ENCODE measurements around the gene ATP1B3.
"Not testable (repeated sequence)": the region's sequence is repeated elsewhere in the genome, so short reads cannot be mapped to it uniquely, and the experiment has no call there.

ATP1B3 gene

DNA sequence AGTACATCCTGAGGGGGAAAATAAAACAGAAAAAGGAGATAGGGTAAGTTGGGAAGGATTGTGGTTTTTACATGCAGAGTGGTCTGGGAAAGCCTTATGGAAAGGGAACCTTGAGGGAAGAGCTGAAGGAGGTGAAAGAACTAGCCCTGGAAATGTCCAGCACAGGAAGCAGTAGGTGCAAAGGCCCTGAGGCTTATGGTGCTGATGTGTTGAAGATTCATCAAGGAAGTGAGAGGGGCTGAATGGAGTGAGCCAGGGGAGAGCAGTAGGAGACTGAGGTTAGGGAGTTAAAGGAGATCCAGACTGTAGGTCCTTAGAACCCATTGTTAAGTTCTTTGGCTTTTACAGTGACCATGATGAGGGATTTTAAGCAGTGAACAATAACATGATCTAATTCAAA, 33.0 kb downstream of the ATP1B3 start:
- no peak for DNase-seq (ENCODE audit: low spot score)

DNA sequence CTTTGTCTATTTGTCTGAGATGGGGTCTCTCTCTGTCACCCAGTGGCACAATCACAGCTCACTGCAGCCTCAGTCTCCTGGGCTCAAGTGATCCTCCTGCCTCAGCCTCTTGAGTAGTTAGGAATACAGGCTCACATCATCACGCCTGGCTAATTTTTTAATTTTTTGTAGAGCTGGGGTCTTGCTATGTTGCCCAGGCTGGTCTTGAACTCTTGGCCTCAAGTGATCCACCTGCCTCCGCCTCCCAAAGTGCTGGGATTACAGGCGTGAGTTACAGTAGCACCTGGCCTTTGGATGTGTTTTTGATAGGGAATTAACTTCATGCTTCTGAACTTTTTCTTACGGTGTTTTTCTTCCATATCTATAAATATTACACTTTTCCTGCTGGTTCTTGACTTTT, 33.5 kb downstream of the ATP1B3 start:
- DNase-seq (ENCODE audit: low spot score), result not testable (repeated sequence)

DNA sequence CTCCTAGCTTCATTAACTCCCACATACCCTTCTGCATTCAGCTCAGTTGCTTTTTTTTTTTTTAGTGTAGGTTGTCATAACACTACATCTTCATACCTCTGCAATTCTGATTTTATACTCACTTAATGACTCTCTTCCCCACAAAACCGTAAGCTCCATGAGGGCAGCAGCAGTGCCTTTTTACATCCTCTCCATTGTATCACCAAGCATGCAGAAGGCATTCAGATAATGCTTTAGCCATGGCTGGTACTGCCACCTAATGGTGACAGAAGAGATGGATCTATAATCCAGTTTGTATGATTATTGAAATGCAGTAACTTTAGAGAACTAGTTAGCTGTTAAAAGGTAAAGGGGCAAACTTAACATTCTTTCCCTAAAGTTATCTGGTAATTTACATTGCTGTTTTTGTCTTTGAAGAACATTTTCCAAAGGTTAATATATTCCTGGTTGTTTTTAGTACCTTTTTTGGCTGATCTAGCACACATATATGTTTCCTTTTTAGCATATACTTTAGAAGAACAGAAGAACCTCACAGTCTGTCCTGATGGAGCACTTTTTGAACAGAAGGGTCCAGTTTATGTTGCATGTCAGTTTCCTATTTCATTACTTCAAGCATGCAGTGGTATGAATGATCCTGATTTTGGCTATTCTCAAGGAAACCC, 36.8 kb downstream of the ATP1B3 start:
- DNase-seq (ENCODE audit: low spot score), result peak; percentile 61

GRCh38 chr3:141914311-141914710, 37.9 kb downstream of the ATP1B3 start:
- no peak for DNase-seq (ENCODE audit: low spot score)

DNA sequence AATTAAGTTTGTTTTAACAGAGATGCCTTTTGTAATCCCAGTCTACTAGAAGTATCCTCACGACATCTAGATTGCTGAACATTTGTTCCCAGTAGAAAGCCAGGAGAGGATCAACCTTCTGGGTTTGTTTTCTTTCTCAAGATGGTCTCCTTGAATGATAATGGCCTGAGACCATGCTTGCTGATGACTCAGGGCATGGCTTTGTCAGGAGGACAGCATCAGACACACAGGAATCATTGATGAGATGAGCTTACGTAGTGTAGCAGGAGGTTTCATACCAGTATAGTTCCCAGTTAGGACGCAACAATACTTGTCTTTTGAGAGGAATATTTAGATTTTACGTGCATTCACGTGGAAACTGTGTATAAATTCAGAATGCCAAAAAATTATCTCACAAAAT, 38.6 kb downstream of the ATP1B3 start:
- DNase-seq (ENCODE audit: low spot score), result no peak

DNA sequence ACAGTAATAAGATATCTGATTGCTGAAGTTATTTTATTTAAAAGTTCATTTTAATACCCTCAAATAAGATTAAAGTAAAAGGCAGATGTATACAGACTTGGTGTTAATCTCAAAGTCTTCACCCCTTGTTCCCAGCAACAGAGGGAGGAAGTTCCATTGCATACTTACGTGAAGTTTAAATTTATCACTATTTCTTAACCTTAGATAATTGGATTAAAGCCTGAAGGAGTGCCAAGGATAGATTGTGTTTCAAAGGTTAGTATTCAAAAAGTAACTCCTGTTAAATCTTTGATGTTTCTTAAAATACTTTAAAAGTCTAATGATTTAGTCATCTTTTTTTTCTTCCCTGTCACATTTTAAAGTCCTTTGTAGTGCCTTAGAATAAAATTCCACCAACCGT, 39.3 kb downstream of the ATP1B3 start:
- DNase-seq (ENCODE audit: low spot score), result no peak

- DNase-seq (ENCODE audit: low spot score), result no peak
These were observed 44.3 kb downstream of the ATP1B3 start for GRCh38 chr3:141920701-141921100.

- DNase-seq (ENCODE audit: low spot score), result no peak
These were observed 44.9 kb downstream of the ATP1B3 start for GRCh38 chr3:141921316-141921715.

DNA sequence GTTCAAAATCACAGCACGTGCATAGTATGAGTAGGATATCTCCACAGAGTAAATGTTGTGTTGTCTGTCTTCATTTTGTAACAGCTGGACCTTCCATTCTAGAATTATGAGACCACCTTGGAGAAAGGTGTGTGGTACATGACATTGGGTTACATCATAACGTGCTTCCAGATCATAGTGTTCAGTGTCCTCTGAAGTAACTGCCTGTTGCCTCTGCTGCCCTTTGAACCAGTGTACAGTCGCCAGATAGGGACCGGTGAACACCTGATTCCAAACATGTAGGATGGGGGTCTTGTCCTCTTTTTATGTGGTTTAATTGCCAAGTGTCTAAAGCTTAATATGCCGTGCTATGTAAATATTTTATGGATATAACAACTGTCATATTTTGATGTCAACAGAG, 49.2 kb downstream of the ATP1B3 start:
- not testable (repeated sequence) for DNase-seq (ENCODE audit: low spot score)

- no peak for DNase-seq (ENCODE audit: low spot score)
These were observed 50.5 kb downstream of the ATP1B3 start for GRCh38 chr3:141926929-141927328.

GRCh38 chr3:141928631-141929270, 52.3 kb downstream of the ATP1B3 start:
- DNase-seq (ENCODE audit: low spot score), result no peak

GRCh38 chr3:141929341-141929995, 53.0 kb downstream of the ATP1B3 start:
- DNase-seq (ENCODE audit: low spot score), result no peak

DNA sequence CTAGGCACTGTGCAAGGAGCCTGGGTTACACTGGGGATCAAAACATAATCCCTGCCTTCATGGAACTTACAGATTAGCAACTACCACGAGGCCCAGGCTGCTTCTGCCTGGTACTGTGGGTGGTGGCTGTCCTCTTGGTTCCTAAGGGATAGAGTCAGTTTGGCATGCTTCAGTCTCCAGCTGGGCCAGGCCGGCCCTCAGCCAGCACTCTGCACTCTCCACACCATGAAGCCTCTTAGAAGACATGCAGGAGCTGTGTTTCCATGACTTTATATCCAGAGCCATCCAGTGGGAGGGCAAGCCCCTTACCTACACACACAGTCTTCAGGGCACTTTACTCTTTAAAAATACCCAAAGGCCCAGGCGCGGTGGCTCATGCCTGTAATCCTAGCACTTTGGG, 54.4 kb downstream of the ATP1B3 start:
- DNase-seq (ENCODE audit: low spot score), result no peak

DNA sequence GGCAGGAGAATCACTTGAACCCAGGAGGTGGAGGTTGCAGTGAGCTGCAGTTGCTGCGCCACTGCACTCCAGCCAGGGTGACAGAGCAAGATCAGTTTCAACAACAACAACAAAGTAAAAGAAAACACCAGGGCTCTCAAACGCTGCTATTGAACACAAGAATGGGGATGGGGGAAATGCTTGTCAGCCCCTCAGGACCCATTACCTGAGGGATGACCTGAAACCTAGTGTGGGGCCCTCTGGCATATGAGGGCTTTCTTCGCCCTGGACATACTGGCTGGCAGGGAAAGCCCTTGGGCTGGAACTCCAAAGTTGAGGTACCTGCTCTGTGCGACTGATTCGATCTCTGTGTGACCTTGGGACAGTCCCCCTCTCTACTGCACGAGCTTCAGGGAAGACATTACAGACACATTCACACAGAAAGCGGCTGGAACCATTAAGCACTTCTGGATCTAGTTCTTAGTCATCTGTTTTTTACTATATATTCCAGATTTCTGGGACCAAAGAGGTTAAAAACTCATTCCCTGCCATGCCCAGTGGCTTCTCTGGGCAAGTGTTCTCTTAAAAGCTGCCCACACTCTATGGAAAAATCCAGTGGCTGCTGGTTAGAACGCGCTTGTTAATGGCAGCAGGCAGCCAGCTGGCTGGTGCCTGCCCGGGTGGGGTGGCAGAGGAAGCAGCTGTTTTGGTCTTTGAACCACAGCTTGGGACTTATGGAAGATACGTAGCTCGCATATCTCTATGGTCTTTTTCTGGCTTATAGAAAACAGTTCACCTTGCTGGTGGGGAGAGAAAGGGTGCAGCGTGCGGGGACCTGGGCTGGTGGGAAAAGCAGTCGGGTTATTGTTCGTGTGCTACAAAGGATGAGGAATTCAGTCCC, 57.2 kb downstream of the ATP1B3 start:
- no peak for DNase-seq (ENCODE audit: low spot score)

DNA sequence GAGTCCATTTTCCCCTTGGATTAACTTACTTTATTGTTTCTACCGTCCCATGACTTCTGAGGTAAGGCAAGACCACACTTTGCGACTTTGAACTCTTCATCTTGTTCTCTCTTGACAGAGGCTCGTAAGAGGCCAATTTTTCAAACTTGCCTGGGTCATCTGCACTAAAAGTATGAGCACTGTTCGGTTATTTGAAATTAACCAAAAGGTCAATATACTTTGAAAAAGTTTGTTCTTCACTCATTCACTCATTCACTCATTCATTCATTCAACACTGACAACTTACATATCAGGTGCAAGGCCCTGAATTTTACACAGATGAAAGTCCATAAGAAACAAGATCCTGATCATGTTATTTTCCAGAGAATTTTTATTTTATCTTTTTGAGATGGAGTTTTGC, 57.9 kb downstream of the ATP1B3 start:
- DNase-seq (ENCODE audit: low spot score), result no peak

GRCh38 chr3:141938011-141938500, 61.6 kb downstream of the ATP1B3 start:
- DNase-seq (ENCODE audit: low spot score), result no peak

GRCh38 chr3:141939759-141940158, 63.3 kb downstream of the ATP1B3 start:
- no peak for DNase-seq (ENCODE audit: low spot score)

DNA sequence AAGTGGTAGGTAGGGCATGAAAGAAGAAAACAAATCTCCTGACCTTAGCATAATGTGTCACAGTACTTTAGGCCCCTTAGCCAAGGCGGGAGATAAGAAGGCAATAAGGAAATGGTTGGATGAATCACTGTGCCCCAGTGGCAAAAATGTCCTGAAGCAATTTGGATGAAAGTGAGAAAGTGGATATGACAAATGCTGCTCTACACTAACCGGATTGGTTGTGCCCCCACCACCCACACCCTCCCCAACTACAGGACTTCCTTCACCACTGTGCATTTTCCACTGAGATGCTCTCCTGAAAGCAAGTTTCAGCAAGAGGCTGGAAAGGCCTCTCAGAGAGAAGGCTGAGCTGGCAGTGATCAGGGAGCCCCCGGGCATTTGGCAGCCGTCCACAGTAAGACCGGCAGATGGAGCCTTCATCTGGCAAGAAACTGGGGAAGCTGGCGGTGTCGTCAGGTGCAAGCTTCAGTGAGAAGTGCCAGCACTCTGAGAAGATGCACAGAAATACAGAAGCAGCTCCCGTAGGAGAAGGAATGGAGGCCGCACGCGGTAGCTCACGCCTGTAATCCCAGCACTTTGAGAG, 63.8 kb downstream of the ATP1B3 start:
- DNase-seq (ENCODE audit: low spot score), result peak; percentile 44

GRCh38 chr3:141941093-141941492, 64.7 kb downstream of the ATP1B3 start:
- no peak for DNase-seq (ENCODE audit: low spot score)

GRCh38 chr3:141942006-141942405, 65.6 kb downstream of the ATP1B3 start:
- no peak for DNase-seq (ENCODE audit: low spot score)

- DNase-seq (ENCODE audit: low spot score), result no peak
These were observed 69.5 kb downstream of the ATP1B3 start for GRCh38 chr3:141945726-141946485.
